ENCODE results near the gene CT45A10.
"Not testable (repeated sequence)": the region's sequence is repeated elsewhere in the genome, so short reads cannot be mapped to it uniquely, and the experiment has no call there.

CT45A10 gene
- total RNA-seq = 0 to 0.18 (median 0) reads per million in 18 experiments

- DNase-seq = no peak
Observed at GRCh38 chrX:135893294-135893817, at the start of gene CT45A10, which contains the start of gene SAGE1. CT45A10 (minus strand) TSS chrX:135893444; CDS start chrX:135885344, 8,100 bp downstream. SAGE1 (plus strand) TSS chrX:135893716; CDS start chrX:135896243, 2,527 bp downstream.

- DNase-seq = peak; percentile 31 to 49
Observed at GRCh38 chrX:135931644-135932487, 38.6 kb upstream of the CT45A10 start.

- DNase-seq = no peak
Observed at GRCh38 chrX:135927897-135928296, 34.7 kb upstream of the CT45A10 start.

- DNase-seq = no peak
Observed at GRCh38 chrX:135923353-135923752, 30.1 kb upstream of the CT45A10 start.

- not testable (repeated sequence) for DNase-seq
Observed at GRCh38 chrX:135920516-135920915, 27.3 kb upstream of the CT45A10 start.

- no peak for DNase-seq
Observed at GRCh38 chrX:135914404-135914803, 21.2 kb upstream of the CT45A10 start.

GRCh38 chrX:135910251-135910650 lies 17.0 kb upstream of the CT45A10 start:
- no peak for DNase-seq

GRCh38 chrX:135892781-135893180 lies 463 bp downstream of the CT45A10 start:
- no peak for DNase-seq

GRCh38 chrX:135890087-135890585 lies 3.1 kb downstream of the CT45A10 start:
- no peak for DNase-seq

GRCh38 chrX:135888976-135889375 lies 4.3 kb downstream of the CT45A10 start:
- DNase-seq = peak in 1 of 2 donors; percentile 3

- DNase-seq = not testable (repeated sequence)
Observed at GRCh38 chrX:135888230-135888629, 5.0 kb downstream of the CT45A10 start.

- not testable (repeated sequence) for DNase-seq
Observed at GRCh38 chrX:135882741-135883140, 10.5 kb downstream of the CT45A10 start.

- not testable (repeated sequence) for DNase-seq
Observed at GRCh38 chrX:135871712-135872111, 21.5 kb downstream of the CT45A10 start, which contains the start of gene CT45A9. CT45A9 (minus strand) TSS chrX:135871812; CDS start chrX:135868061, 3,751 bp downstream.

GRCh38 chrX:135854438-135854837 lies 38.8 kb downstream of the CT45A10 start, which contains the start of gene CT45A8:
CT45A8 (minus strand) TSS chrX:135854538; CDS start chrX:135850783, 3,755 bp downstream.
- not testable (repeated sequence) for DNase-seq

- not testable (repeated sequence) for DNase-seq
Observed at GRCh38 chrX:135837180-135837579, 56.1 kb downstream of the CT45A10 start, which contains the start of gene CT45A7. CT45A7 (minus strand) TSS chrX:135837280; CDS start chrX:135833533, 3,747 bp downstream.
